PFSK-1 (cell line): ENCODE measurements around the gene PHF12.

ENCODE experiments used
- FOXP2 ChIP-seq: optimal IDR thresholded peaks from 2 replicates; pipeline ENCODE3; 2011; ENCODE audit warnings: borderline replicate concordance, control low read depth, inconsistent platforms; ENCODE audit not compliant: insufficient read depth; ENCODE audit errors: extremely low read length, extremely low read depth
- POLR2AphosphoS5 ChIP-seq: IDR thresholded peaks from 2 replicates; pipeline ENCODE4 v1.6.1; 2012; ENCODE audit warnings: low read depth, mild to moderate bottlenecking, control low read depth, low read length, moderate library complexity
- SIN3A ChIP-seq: IDR thresholded peaks from 2 replicates; pipeline ENCODE4 v1.6.1; 2012; ENCODE audit warnings: mild to moderate bottlenecking, low read length, moderate library complexity, borderline replicate concordance; ENCODE audit not compliant: insufficient read depth
- TAF1 ChIP-seq: IDR thresholded peaks from 2 replicates; pipeline ENCODE4 v1.6.1; 2012; ENCODE audit warnings: low read length, control low read depth, borderline replicate concordance; ENCODE audit not compliant: insufficient read depth
- TF ChIP-seq, protein P1 (sequence below), 2 experiments: IDR thresholded peaks; 2 replicates each; pipeline versions ENCODE4 v1.6.1 to v1.8.0; 2011 to 2012; ENCODE audit warnings: low read depth in 2 of 2, low read length in 2 of 2, control low read depth in 1 of 2, inconsistent platforms in 1 of 2, mild to moderate bottlenecking in 1 of 2, moderate library complexity in 1 of 2; ENCODE audit not compliant: insufficient read depth in 1 of 2

The PHF12 gene

DNA sequence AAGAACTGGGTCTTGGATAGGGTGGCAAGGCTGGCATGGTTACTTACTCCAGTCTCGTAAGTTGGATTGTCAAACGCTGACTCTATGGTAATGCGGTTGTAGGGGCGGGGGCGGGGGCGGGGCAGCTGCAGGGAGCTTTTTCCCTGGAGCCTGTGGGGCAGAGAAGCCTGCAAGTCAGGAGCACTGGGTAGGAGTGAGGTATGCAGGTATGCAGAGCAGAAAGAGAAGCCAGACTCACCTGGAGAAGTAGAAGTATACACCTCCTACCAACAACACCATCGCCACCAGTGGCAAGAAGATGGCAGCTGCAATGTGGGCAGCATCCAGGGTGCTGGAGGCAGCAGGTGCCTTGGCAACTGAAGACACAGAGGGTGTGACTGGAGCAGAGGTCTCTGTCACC, 4.8 kb upstream of the PHF12 start:
- TF ChIP-seq FOXP2 (no peak), TAF1 (no peak), SIN3A (no peak), POLR2AphosphoS5 (no peak)
- TF ChIP-seq, protein P1, sequence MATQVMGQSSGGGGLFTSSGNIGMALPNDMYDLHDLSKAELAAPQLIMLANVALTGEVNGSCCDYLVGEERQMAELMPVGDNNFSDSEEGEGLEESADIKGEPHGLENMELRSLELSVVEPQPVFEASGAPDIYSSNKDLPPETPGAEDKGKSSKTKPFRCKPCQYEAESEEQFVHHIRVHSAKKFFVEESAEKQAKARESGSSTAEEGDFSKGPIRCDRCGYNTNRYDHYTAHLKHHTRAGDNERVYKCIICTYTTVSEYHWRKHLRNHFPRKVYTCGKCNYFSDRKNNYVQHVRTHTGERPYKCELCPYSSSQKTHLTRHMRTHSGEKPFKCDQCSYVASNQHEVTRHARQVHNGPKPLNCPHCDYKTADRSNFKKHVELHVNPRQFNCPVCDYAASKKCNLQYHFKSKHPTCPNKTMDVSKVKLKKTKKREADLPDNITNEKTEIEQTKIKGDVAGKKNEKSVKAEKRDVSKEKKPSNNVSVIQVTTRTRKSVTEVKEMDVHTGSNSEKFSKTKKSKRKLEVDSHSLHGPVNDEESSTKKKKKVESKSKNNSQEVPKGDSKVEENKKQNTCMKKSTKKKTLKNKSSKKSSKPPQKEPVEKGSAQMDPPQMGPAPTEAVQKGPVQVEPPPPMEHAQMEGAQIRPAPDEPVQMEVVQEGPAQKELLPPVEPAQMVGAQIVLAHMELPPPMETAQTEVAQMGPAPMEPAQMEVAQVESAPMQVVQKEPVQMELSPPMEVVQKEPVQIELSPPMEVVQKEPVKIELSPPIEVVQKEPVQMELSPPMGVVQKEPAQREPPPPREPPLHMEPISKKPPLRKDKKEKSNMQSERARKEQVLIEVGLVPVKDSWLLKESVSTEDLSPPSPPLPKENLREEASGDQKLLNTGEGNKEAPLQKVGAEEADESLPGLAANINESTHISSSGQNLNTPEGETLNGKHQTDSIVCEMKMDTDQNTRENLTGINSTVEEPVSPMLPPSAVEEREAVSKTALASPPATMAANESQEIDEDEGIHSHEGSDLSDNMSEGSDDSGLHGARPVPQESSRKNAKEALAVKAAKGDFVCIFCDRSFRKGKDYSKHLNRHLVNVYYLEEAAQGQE (IDR thresholded peaks at IDR 0.05; ENCODE audit: insufficient read depth in 1 of 2, low read depth in 2 of 2, low read length in 2 of 2) = no peak

DNA sequence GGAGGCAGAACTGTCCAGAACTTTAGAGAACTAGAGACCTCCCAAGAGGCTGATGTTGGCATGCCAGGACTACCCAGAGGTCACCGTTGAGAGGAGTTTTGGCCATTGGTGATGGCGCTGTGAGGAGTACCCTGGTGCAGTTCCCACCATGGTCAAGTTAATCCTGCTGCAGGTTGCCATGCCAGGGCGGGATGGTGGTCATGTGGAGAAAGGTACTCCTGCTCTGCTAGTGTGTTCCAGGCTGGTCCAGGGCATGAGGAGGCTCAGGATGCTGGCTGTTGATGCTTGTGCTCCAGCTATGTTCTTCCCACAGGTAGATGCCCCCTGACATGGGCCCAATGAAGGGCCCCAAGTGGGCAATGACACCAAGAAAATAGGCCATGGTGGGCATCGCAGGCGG, 4.1 kb upstream of the PHF12 start:
- no peak for TF ChIP-seq FOXP2
- no peak for TF ChIP-seq SIN3A
- TF ChIP-seq, protein P1 (IDR thresholded peaks at IDR 0.05; ENCODE audit: insufficient read depth in 1 of 2, low read depth in 2 of 2, low read length in 2 of 2) = no peak
- no peak for TF ChIP-seq POLR2AphosphoS5
- no peak for TF ChIP-seq TAF1

DNA sequence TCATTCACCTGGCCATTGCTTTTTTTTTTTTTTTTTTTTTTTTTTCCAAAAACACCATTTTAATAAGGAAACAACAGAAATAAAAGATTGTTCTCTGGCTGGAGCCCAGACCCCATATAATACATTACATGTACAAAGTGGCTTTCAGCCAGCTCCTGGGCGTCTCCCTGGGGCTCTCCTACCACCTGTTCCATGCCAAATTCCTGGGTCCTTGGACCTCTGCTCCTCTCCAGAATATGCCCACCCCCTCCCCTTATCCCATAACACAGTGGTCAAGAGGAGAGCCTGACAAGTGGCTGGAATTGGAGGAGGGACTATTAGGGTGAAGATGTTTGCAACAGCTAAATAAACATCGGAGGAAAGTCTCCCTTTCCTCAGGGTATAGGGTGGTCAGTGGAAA, 3.6 kb upstream of the PHF12 start:
- TF ChIP-seq POLR2AphosphoS5 (no peak), TAF1 (no peak), FOXP2 (no peak), SIN3A (no peak)
- TF ChIP-seq, protein P1 (IDR thresholded peaks at IDR 0.05; ENCODE audit: insufficient read depth in 1 of 2, low read depth in 2 of 2, low read length in 2 of 2) = no peak

DNA sequence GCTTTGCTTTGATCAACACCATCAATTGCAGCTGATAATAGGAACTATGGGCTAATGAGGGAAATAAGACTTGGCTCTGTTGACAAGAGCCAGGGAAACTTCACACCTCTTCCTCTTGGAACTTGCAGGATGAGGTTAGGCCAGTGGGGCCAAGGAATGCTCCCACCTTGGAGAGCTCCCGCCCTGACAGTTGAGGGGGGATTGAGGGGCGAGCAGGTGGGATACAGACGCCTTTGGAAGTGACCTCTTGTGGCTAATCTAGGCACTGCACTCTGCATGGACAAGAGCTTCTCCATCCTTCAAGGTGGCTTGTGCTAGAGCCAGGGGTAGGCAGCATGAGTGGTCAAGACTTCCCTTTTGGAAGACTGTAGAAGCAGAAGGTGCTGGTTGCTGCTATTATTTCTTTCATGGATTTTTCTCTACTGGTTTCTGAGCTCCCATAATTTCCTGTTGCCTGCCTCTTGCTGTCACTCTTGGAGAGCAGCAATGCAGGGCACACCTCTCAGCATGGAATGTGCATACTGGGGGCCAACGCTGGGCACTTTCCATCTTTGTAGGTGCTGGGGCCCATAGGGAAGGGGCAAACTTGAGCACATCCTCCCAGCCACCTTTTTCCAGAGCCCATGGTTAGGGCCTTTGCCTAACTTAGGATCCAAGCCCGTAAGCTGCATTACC, 2.3 kb upstream of the PHF12 start:
- TF ChIP-seq FOXP2 (no peak), TAF1 (no peak), SIN3A (no peak), POLR2AphosphoS5 (no peak)
- TF ChIP-seq, protein P1 (IDR thresholded peaks at IDR 0.05; ENCODE audit: insufficient read depth in 1 of 2, low read depth in 2 of 2, low read length in 2 of 2) = peak; percentile 79 to 91
